Left ventricle myocardium inferior (tissue), 1 donor: ENCODE results near the gene LRRC3. TPM values are rescaled to one million over a fixed set of nuclear protein-coding genes. Genes with fewer than 3 reads are reported as not detected.
A peak's percentile ranks its signal among the peaks of the same experiment; 100 is the strongest.

Source experiments
- DNase-seq: peaks from one replicate; pipeline ENCODE4 v3.0.0-alpha.2; 2020
- H3K27ac ChIP-seq: fragments of 200-600 bp; replicated peaks from 2 replicates; pipeline ENCODE4 v1.8.0; 2021
- H3K27me3 ChIP-seq: fragments of 200-600 bp; 2 replicates; pipeline ENCODE4 v1.8.0; 2021; ENCODE audit warnings: low read depth
- H3K36me3 ChIP-seq: fragments of 200-600 bp; 2 replicates; pipeline ENCODE4 v1.8.0; 2021
- H3K4me1 ChIP-seq: fragments of 200-600 bp; 2 replicates; pipeline ENCODE4 v1.8.0; 2021
- H3K4me3 ChIP-seq: fragments of 200-600 bp; 2 replicates; pipeline ENCODE4 v1.8.0; 2021; ENCODE audit warnings: mild to moderate bottlenecking, moderate library complexity
- H3K9me3 ChIP-seq: fragments of 200-600 bp; replicated peaks from 2 replicates; pipeline ENCODE4 v1.8.0; 2021
- intact Hi-C: fragments of 100-400 bp; cut with micrococcal nuclease; formaldehyde crosslinking; loops from one replicate; pipeline ENCODE4 v1.11.0; 2022
- total RNA-seq: library from RNA; stranded (reverse); fragmentation: NEBNext Ultra II Directional; extraction: Animal tissue kit (Norgen Biotek cat#: 25700); gene quantifications from one replicate; pipeline ENCODE4 v1.2.1, GENCODE V29; 2021
- TF ChIP-seq, protein P1 (sequence below): fragments of 200-600 bp; IDR thresholded peaks from 2 replicates; pipeline ENCODE4 v1.8.0; 2021; ENCODE audit warnings: antibody characterized with exemption, mild to moderate bottlenecking, borderline replicate concordance
- donor health status: DM: no; HTN: yes; CAD: no; lungs with severe emphysema.

The LRRC3 gene
- total RNA-seq, 1 donor from 2014 or later = 1.8 TPM

DNA sequence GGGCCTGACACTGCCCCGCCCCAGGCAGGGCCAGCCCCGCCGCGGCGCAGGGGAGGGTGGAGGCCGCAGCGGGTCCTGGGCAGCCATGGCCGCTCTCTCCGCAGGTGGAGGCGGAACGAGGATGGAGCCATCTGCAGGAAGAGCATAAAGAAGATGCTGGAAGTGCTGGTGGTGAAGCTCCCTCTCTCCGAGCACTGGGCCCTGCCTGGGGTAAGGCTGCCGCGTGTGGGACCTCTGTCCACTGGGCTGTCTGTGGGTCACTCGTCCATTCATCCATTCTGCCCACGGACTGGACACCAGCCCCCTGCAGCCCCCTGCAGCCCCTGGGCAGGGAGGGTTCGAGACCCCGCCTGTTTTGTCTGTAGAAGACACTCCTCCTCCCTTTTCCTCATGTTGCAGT is 18.4 kb upstream of the LRRC3 start:
- TF ChIP-seq, protein P1, sequence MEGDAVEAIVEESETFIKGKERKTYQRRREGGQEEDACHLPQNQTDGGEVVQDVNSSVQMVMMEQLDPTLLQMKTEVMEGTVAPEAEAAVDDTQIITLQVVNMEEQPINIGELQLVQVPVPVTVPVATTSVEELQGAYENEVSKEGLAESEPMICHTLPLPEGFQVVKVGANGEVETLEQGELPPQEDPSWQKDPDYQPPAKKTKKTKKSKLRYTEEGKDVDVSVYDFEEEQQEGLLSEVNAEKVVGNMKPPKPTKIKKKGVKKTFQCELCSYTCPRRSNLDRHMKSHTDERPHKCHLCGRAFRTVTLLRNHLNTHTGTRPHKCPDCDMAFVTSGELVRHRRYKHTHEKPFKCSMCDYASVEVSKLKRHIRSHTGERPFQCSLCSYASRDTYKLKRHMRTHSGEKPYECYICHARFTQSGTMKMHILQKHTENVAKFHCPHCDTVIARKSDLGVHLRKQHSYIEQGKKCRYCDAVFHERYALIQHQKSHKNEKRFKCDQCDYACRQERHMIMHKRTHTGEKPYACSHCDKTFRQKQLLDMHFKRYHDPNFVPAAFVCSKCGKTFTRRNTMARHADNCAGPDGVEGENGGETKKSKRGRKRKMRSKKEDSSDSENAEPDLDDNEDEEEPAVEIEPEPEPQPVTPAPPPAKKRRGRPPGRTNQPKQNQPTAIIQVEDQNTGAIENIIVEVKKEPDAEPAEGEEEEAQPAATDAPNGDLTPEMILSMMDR = no peak
- Histone ChIP-seq H3K4me1 (peaks cover 17% of the 10 kb centered on the region), H3K9me3 (no peaks in the 10 kb centered on the region), H3K27me3 (no peaks in the 10 kb centered on the region), H3K27ac (no peak overlapping the region), H3K36me3 (no peaks in the 10 kb centered on the region), H3K4me3 (no peak overlapping the region)
- peak; percentile 8 for DNase-seq
- intact Hi-C loops = no loop called here

DNA sequence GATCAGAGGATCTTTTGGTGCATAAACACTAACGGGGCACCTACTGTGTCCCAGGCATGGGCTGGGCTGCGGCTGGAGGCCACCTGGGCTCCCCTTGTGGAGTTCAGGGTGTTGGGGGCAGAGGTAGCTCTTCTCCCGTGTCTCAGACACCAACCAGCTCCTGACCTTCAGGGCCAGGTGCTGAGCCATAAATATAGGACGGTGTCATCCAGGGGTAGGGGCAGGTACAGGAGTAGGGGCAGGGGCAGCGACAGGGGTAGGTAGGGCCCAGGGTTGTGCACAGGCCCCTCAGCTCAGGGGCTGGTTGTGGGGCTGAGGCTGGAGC is 18.0 kb upstream of the LRRC3 start:
- Histone ChIP-seq H3K9me3 (no peaks in the 10 kb centered on the region), H3K27me3 (no peaks in the 10 kb centered on the region), H3K36me3 (no peaks in the 10 kb centered on the region), H3K27ac (peak overlapping the region; percentile 94), H3K4me1 (peaks cover 17% of the 10 kb centered on the region), H3K4me3 (no peak overlapping the region)
- TF ChIP-seq, protein P1 = no peak
- DNase-seq = no peak
- intact Hi-C loops = no loop called here

DNA sequence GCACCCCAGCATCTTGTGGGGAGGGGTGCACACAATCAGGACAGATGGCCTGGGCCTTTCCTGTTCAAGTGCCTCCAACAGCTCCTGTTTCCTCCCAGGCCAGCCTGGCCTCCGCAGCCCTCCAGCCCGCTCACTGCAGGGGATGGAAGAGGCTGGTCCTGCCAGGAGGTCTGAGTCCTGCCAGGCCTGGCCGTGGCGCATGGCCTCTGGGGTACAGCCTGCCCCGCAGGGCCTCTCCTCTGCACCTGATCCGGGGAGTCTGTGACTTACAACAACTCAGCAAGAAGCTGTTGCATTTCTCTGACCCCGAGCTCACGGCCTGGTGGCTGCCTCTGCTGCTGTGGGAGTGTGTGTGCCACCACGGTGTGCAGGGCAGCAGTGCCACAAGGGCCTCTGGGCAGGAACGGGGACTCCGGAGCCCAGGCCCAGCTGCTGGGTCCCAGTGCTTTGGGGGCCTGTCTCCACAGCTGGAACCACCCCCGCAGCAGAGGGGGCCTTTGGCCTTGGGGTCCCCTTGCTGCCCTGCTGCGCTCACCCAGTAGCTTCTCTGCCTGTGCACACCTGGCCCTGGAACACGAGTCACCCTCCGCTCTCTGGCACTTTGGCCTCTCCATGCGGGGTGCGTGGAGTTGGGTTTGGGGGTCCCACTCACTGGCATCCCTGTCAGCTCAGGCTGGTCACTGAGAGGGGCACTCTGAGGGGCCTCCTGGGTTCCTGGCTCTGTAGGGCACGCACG is 17.4 kb upstream of the LRRC3 start:
- H3K36me3 ChIP-seq = no peaks in the 10 kb centered on the region
- H3K4me3 ChIP-seq = no peak overlapping the region
- no peaks in the 10 kb centered on the region for H3K9me3 ChIP-seq
- no peak for DNase-seq
- H3K27me3 ChIP-seq = no peaks in the 10 kb centered on the region
- intact Hi-C loops = no loop called here
- H3K27ac ChIP-seq = peak overlapping the region; percentile 94
- peaks cover 17% of the 10 kb centered on the region for H3K4me1 ChIP-seq
- TF ChIP-seq, protein P1 = no peak

DNA sequence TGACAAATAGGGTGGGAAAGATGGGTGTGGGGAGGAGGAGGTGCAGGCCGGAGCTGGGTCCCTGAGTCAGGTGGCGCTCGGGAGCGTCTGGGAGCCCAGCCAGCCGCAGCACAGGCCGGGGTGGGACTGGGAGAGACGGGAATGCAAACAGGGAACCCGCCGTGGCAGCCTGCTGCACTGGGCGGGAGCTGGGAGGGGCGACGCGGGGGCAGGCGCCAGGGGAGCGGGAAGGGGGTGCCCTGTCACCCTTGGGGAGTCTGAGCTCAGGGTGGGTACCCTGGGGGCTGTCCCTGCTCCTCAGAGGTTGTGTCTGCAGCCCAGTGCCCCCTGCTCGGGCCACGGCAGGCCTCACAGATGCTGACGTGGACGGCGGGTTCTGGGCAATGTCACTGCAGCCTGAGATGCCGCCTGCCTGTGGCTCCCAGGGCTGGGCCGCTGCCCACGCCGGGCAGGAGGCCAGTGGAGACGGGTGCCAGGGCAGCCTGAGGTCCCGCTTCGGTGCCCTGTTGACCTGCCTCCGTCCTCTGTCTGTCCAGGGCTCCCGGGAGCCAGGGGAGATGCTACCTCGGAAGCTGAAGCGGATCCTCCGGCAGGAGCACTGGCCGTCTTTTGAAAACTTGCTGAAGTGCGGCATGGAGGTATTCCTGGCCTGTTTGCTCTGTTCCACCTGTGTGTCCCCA is 16.6 kb upstream of the LRRC3 start:
- Histone ChIP-seq H3K27ac (peak overlapping the region; percentile 94), H3K4me3 (peak overlapping the region; percentile 49), H3K4me1 (peaks cover 17% of the 10 kb centered on the region), H3K27me3 (no peaks in the 10 kb centered on the region), H3K9me3 (no peaks in the 10 kb centered on the region), H3K36me3 (no peaks in the 10 kb centered on the region)
- DNase-seq = peak; percentile 76
- intact Hi-C loops = no loop called here
- TF ChIP-seq, protein P1 = no peak

DNA sequence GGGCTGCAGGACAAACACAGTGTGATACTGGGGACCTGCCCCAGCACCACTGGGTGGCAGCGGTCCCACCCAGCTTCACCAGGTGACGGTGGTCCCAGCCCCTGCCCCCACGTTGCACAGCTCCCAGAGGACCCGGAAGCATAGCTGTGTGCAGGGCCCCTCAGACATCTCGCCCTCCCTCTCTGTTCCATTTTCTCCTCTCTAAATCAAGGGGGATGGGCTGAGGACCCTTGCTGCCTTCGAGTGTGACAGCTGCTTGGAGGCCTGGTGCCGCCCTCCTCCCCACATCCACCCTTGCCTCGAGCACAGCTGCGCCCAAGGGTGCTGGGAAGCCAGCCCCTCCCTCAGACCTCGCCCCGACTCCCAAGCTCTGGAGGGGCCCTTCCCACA is 16.1 kb upstream of the LRRC3 start:
- Histone ChIP-seq H3K9me3 (no peaks in the 10 kb centered on the region), H3K27me3 (no peaks in the 10 kb centered on the region), H3K36me3 (no peaks in the 10 kb centered on the region), H3K27ac (peak overlapping the region; percentile 94), H3K4me3 (no peak overlapping the region), H3K4me1 (peaks cover 17% of the 10 kb centered on the region)
- TF ChIP-seq, protein P1 = no peak
- no peak for DNase-seq
- intact Hi-C loops = no loop called here
